NOMO-1 treated with dmso at 0.1 percent for 144 hours (cell line): Measurements from ENCODE around the gene RNPS1.
A peak's percentile ranks its signal among the peaks of the same experiment; 100 is the strongest.
"Not testable (repeated sequence)": the region's sequence is repeated elsewhere in the genome, so short reads cannot be mapped to it uniquely, and the experiment has no call there.

Source experiments
- DNase-seq: peaks from one replicate; lab custom pipeline; 2025; ENCODE audit not compliant: unreplicated experiment; lab: John Stamatoyannopoulos, UW

Gene RNPS1

DNA sequence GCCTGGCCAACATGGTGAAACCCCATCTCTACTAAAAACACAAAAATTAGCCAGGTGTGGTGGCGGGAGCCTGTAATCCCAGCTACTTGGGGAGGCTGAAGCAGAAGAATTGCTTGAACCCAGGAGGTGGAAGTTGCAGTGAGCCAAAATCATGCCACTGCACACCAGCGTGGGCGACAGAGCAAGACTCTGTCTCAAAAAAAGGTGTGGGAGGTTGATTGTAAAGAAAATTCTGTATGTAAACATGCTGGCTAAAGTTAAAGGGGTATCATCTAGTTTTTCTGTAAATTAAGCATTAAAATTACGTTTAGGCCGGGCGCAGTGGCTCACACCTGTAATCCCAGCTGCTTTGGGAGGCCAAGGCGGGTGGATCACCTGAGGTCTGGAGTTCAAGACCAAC is 9.4 kb downstream of the RNPS1 start:
- not testable (repeated sequence) for DNase-seq

DNA sequence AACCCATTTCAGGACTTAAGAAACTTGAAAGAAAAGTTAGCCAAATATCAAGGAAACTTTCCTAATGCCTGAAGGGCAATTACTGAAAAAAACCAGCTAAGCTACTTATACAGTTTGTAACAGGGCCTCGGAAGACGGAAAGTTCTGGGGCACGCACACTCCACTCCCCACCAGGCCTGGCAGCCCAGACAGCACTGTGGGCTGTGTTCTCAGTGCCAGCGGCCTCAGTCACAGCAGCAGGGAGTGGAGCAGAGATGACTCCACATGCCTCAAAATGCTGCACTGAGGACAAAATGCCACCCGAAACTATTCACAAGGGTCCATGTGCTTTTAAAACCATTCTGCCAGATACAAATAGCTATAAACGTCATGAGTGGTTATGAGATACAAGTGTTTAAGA is 10.2 kb downstream of the RNPS1 start:
- DNase-seq, result no peak

DNA sequence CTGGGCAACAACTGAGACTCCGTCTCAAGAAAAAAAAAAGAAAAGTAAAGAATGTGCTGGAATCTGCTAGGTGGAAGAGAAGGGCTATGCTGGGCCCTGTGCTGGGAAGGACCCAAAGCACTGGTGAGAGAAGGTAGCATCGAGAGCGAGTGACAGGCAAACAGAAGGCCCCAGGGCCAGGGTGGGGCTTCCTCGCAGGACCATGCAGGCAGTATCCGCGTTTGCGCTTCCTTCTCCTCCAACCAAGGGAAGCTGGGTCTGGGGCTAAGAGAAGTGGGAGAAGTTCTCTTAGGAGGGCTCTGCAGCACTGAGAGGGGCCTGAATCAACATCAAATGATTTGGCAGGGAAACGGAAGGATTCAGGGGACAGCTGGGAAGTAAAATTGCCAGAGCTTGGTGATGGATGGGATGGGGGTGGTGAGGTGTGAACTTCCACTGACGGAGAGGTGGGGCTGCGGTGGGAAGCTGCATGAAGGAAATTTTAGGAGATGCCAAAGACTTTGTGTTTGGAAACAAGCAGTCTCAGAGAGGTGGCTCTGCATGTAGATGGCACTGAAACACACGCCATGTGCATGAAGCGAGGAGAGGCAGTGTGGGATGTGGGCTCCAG is 11.3 kb downstream of the RNPS1 start:
- no peak for DNase-seq

DNA sequence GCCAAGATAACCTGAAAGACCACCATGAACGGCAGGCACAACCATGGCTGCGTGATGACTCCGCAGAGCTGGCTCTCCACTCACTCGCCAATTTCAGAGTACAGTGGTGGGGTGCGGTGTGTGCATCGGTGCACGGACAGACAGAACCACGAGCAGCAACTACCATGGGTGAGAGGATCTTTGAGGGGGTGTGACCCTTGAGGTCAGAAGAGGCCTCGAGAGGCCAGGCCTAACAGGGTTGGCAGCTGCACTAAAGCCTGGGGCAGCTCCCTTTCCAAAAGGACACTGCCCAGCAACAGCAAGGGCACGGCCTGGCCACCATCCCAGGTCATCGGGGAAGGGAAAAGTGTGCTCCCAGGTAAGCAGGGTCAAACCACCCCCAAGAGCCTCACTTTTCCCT is 14.6 kb downstream of the RNPS1 start:
- DNase-seq, result no peak

DNA sequence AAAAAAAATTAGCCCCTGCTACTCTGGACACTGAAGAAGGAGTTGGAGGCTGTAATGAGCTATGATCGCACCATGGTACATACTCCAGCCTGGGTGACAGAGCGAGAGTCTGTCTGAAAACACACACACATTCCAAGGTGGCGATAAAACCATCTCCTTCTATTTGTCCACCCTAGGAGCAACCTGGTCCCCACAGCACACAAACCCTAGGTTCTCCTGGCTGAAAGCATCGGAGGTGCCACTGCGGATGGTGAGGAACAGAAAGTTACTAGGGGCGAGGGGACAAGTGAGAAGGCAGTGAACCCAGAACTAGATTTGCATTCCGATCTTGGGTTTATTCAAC is 15.1 kb downstream of the RNPS1 start:
- no peak for DNase-seq

DNA sequence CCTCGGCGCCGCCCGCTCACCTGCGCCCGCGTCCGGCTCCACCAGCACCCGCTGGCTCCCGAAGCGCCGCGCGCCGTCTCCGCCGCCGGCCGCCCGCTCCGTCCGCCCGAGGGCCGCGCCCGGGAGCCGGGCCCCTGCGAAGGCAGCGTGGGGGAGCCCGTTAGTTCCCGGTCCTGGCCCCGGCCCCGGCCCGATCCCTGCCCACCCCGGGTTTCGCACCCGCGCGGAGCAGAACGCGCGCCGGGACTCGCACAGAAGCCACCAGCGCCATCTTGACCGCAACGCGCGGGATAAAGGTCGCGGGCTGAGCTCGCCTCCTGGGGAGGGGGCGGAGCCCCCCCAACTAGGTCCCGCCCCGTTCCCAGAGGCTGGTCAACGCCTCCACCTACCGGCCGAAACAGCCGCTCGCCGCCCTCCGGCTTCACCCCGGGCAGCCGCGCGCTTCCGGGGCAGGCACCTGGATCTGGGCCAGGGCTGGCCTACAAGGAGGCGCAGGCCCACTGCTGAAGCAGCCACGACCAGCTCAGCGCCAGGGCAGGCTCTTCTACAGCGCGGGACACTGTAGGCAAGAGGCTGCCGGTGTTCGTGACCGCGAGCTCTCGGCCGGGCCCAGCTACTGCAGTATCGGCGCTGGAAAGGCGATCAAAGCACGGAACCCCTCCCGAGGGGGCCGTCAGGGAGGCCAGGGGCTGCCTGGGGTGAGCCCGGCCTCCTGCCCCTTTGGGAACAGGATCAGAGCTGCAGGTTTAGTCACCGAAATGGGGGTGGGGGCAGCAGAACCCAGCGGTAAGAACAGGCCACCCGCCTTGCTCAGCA is 16.4 kb downstream of the RNPS1 start, which contains the start of gene ECI1:
ECI1 (minus strand) TSS at position 292 of the 816 bp plus-strand sequence; CDS start at position 271, 21 bp downstream.
- peak; percentile 84 for DNase-seq

DNA sequence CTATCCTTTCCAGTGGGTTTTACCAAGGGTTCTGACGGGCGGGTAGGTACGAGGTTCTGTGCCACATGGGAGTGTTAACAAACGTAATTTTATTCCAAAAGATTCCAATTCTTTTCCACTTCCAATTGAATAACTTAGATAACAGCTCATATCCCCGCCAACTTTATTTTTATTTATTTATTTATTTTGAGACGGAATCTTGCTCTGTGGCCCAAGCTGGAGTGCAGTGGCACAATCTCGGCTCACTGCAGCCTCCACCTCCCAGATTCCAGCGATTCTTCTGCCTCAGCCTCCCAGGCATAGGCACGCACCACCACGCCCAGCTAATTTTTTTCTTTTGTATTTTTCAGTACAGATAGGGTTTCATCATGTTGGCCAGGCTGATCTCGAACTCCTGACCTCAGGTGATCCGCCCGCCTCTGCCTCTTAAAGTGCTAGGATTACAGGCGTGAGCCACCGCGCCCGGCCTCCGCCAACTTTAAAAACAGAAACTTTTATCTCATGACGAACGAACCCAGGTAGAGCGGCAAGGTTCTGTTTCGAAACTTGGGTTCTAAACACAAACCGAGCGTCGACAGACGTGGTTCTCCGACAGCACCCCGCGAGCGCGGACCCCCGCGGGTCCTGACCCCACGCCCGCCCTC is 17.2 kb downstream of the RNPS1 start:
- DNase-seq, result no peak

DNA sequence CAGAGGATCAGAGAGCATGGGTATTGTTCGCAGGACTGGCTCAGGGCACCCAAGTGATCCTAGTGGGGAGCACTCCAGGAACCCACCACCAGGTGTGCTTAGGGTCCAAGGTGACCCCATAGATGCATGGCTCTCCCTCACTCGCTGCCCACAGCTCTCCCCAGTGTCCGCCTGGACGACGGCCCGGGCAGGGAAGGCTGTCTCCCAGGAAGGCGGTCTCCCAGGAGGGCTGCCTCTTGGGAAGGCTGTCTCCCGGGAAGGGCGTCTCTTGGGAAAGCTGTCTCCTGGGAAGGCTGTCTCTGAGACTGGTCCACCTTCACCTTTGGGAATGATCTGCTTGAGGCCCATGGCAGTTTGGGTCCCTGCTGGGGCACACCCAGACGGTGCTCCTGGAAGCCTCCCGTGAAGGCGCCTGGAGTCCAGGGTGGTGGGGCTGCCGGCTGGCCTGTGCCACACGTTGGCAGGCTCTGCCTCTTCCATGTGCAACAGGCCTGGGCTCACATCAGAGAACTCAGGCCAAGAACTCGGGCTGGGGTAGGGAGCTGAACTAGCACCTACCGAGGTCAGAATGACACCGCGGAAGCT is 21.5 kb downstream of the RNPS1 start:
- DNase-seq, result no peak

DNA sequence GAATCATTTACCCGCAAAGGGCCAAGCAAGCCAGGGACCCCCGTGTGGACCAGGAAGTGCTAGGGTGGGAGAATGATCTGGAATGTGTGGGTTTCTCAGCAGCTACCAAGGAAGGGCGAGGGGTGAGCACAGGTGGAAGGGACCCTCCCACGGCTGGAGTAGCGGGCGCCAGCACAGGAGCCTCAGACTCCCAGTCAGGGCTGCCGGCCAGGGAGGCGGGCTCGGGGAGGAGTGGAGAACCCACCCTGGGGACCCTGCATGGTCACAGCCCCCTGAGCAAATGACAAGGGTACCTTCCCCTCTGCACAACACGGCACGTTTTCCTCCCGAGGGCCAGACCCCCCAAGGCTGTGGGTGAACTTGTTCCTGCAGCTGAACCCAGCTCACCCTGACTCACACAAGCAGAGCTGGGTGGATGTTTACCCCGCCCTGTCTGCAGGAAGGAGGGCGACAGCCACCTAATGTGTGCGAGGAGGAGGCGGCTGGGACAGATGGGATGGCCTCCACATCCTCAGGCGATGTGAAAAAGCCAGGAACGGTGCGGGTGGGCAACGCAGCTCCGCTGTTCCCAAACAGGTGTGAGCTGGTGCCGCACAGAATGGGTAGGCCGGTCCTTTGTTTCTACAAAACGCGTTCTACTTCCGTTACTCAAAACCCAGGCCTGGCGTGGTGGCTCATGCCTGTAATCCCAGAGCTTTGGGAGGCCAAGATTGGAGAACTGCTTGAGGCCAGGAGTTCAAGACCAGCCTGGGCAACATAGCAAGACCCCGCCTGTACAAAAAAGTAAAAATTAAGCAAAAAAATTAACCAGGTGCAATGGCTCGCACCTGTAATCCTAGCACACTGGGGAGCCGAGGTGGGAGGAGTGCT is 22.8 kb downstream of the RNPS1 start:
- DNase-seq, result no peak

DNA sequence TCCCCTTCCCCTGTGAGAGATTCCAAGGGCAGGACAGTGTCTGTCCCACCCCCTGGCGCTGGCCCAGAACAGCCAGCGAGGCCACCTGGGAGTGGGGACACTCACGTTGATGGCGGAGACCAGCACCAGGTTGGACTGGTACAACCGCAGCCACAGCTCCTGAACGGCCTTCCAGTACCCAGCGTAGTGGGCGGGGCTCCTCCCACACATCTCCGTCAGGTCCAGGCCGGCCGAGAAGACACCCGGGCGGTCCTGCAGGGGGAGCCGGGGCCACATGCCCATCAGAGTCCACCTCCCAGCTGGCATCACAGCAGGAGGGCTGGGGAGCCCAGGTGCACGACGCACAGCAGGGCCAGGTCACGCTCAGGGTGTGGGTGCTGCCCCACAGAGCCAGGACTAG is 23.6 kb downstream of the RNPS1 start:
- no peak for DNase-seq

DNA sequence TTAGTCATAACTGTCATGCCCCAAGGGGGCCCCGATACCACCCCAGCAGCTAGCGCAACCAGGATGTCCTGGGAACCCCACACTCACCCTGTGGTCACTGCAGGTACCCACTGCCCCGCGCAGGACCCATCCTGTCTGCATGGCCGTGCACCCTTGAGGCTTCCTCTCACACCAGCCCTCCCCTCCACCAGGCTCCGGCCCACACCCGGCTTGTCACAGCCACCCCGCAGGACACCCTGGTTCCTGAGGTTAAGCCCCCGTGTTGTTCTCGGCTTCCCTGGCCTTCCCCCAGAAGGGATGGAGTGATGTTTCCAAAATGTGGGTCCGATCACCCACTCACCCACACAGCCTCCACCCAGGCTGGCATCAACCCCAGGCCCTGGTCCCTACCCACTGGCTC is 24.1 kb downstream of the RNPS1 start:
- no peak for DNase-seq

DNA sequence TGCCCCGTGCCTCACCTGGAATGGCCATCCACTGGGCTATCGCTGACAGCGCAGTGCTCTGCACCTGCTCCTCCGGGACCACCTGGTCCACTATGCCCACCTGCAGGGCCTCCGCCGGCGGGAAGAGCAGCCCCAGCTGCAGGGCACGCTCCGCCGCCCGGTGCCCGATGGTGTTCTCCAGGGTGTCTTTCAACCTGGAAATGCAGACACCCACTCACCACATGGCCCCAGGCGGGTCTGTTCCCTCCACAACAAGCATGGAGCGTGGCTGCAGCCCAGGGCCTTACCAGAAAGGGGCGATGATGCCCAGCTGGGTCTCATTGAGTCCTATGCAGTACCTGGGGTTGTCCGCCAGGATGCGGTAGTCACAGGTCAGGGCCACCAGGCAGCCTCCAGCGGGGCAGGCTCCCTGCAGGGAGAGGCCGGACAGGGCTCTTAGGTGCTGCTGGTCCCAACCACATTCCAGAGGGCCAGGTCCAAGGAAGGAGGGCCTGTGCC is 24.8 kb downstream of the RNPS1 start:
- DNase-seq, result no peak

DNA sequence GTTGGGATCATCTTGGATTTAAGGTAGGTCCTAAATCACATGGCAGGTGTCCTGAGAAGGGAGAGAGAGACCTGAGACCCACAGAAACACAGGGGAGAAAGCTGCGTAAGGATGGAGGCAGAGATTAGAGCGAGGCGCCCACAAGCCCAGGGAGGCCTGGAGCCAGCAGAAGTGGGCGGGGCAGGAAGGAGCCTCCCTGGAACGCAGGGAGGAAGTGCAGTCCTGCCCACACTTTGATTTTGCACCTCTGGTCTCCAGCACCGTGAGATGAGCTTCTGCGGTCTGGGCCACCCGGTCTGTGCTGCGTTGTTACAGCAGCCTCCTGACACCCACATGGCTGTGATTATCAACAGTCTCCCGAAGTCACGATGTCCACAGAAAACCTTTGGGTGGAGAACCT is 25.3 kb downstream of the RNPS1 start:
- no peak for DNase-seq

DNA sequence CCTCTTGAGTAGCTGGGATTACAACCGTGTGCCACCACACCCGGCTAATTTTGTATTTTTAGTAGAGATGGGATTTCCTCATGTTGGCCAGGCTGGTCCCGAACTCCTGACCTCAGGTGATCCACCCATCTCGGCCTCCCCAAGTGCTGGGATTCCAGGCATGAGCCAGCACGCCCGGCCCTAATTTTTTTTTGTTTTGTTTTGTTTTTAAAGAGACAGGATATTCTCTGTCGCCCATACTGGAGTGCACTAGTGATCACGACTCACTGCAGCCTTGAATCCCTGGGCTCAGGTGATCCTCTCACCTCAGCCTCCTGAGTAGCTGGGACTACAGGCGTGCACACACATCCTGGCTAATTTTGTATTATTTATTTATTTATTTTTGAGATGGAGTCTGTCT is 27.6 kb downstream of the RNPS1 start:
- DNase-seq, result not testable (repeated sequence)

DNA sequence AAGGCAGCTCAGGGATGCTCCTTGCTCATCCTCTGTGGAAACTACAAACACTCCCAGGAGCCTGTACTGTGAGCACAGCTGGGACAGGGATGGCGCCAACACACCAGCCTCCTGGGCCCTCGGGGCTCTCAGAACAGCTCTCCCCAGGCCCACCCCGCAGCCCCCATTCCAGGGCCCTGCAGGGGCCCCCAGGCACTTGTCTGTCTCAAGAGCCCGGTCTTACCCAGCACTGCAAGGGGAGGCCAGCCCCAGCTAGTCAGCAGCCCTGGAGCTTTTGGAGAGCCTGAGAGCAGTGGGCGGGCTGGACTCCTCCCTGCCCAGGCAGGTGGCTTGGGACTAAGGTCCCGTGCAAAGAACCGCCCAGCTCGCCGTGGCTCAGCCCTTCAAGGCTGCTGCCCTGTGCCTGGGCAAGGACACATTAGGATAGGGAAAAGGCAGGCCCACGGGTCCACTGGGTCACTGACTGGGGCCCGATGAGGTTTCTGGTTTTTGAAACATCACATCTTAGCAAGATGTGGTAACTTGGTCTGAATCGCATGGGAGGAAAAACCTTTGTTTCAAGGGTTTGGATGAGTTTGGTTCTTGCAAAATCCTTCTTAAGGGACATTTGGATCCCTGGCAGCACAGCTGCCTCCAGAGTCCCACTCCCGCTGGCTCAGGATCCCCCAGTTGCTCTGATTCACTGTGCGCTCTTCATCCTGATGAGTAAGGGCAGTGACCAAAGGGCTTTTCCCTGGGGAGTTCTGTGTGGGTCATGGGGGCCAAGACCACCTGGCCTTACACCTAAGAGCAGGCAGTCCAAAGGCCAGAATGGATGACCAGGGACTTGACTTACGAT is 28.9 kb downstream of the RNPS1 start:
- DNase-seq, result no peak

DNA sequence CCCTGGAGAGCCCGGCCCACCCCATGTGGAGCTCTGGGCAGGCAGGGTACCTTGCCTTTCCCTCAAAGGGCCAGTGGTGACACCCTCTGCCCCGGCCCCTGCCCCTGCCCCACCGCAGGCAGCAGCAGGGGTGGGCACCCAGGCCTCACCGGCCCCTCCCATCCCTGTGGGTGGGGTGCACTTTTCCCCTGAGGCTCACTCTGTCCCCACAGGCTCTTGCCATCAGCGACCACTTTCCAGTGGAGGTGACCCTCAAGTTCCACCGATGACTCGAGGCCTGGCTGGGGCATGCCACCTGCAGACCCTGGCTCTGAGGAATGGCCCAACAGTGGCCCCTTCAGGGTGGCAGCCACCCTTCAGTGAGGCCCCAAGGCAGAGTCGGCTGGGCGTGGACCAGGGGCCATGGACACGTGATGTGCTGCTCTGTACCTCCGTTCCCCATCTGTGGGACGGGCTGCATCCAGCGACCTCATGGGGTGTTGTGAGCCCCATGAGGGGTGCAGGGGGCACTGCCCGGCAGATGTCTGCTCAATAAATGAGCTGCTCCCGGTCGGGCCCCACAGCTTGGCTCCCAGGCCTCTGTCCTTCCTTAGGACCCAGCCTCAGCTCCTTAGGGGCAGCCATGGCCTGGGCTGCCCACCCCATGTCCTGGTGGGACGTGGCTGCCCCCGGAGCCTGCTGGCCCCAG is 29.6 kb downstream of the RNPS1 start:
- no peak for DNase-seq

DNA sequence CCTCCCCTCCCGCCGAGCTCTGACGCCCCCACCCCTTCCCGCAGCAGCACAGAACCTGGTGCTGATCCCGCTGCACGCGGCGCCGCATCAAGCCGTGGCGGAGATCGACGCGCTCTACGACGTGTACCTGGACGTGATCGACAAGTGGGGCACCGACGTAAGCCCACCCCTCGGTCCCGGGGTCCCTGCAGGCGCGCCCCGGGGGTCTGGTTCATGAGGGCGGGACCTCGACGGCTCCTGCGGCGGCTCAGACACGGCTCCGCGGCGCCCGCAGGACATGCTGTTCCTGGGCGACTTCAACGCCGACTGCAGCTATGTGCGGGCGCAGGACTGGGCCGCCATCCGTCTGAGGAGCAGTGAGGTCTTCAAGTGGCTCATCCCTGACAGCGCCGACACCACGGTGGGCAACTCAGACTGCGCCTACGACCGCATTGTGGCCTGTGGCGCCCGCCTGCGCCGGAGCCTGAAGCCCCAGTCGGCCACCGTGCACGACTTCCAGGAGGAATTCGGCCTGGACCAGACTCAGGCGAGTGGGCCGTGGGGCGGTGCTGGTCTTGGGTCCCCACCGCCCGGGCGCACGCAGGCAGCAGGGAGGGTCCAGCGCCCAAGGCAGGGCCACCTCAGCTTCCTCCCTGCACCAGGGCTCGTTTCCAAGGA is 30.3 kb downstream of the RNPS1 start:
- DNase-seq, result no peak

DNA sequence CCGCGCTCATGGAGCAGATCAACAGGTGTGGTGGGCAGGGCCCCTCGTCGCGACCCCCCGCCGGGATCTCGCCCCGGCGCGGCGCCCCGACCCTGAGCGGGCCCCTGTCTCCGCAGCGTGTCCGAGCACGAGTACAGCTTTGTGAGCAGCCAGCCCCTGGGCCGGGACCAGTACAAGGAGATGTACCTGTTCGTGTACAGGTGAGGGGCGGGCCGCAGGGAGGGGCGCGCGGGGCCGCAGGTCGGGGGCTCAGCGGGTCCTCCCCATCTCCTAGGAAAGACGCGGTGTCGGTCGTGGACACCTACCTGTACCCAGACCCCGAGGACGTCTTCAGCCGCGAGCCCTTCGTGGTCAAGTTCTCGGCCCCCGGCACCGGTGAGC is 30.8 kb downstream of the RNPS1 start:
- DNase-seq, result no peak
